NCI-H2029 (cell line): ENCODE measurements around the gene BIN1.
A peak's percentile ranks its signal among the peaks of the same experiment; 100 is the strongest.

Source experiments
- DNase-seq: peaks from one replicate; lab custom pipeline; 2025; lab: John Stamatoyannopoulos, UW

Gene BIN1

GRCh38 chr2:127106991-127107621 lies at the start of gene BIN1:
BIN1 (minus strand) TSS chr2:127107154; CDS start chr2:127106943, 211 bp downstream.
- DNase-seq: peak; percentile 63

- no peak for DNase-seq
Observed at GRCh38 chr2:127155947-127156346, 49.0 kb upstream of the BIN1 start.

- no peak for DNase-seq
Observed at GRCh38 chr2:127155028-127155581, 48.2 kb upstream of the BIN1 start.

GRCh38 chr2:127154396-127154795 lies 47.4 kb upstream of the BIN1 start:
- DNase-seq: no peak

GRCh38 chr2:127153691-127154158 lies 46.8 kb upstream of the BIN1 start:
- no peak for DNase-seq

- no peak for DNase-seq
Observed at GRCh38 chr2:127150996-127151395, 44.0 kb upstream of the BIN1 start.

GRCh38 chr2:127149384-127149783 lies 42.4 kb upstream of the BIN1 start:
- no peak for DNase-seq

- no peak for DNase-seq
Observed at GRCh38 chr2:127146820-127147502, 40.0 kb upstream of the BIN1 start.

GRCh38 chr2:127146071-127146725 lies 39.2 kb upstream of the BIN1 start:
- DNase-seq: no peak

- DNase-seq: no peak
Observed at GRCh38 chr2:127145280-127145895, 38.4 kb upstream of the BIN1 start.

GRCh38 chr2:127143841-127144782 lies 37.2 kb upstream of the BIN1 start:
- DNase-seq: no peak

- no peak for DNase-seq
Observed at GRCh38 chr2:127142663-127143630, 36.0 kb upstream of the BIN1 start.

GRCh38 chr2:127140538-127140937 lies 33.6 kb upstream of the BIN1 start:
- no peak for DNase-seq

GRCh38 chr2:127139766-127140165 lies 32.8 kb upstream of the BIN1 start:
- DNase-seq: no peak

GRCh38 chr2:127138281-127138680 lies 31.3 kb upstream of the BIN1 start:
- no peak for DNase-seq

GRCh38 chr2:127137741-127138140 lies 30.8 kb upstream of the BIN1 start:
- DNase-seq: no peak

- DNase-seq: no peak
Observed at GRCh38 chr2:127137225-127137624, 30.3 kb upstream of the BIN1 start.

- DNase-seq: no peak
Observed at GRCh38 chr2:127134833-127135830, 28.2 kb upstream of the BIN1 start.

- no peak for DNase-seq
Observed at GRCh38 chr2:127134235-127134634, 27.3 kb upstream of the BIN1 start.
